ENCODE results near the gene VGLL4. TPM values are rescaled to one million over a fixed set of nuclear protein-coding genes. Genes with fewer than 3 reads are reported as not detected.

Gene VGLL4
- total RNA-seq, 1 experiment from 2014 or later: 43.0 TPM

- no peak for TF ChIP-seq NFE2L1 (CRISPR knock-in tag; IDR thresholded peaks at IDR 0.05)
- no peak for TF ChIP-seq IRF1 (CRISPR knock-in tag; IDR thresholded peaks at IDR 0.05)
- TF ChIP-seq STAT6 (CRISPR knock-in tag; conservative IDR thresholded peaks at IDR 0.05; ENCODE audit: low read depth): no peak
- no peak for TF ChIP-seq ERG (CRISPR knock-in tag; IDR thresholded peaks at IDR 0.05)
- no peak for TF ChIP-seq ZNF219 (CRISPR knock-in tag; IDR thresholded peaks at IDR 0.05; ENCODE audit: borderline replicate concordance)
- TF ChIP-seq CTCF (IDR thresholded peaks at IDR 0.05): no peak
- no peak for TF ChIP-seq TEAD4 (CRISPR knock-in tag; IDR thresholded peaks at IDR 0.05)
- Mint-ChIP-seq H3K27ac (no peak overlapping the region), H3K9me3 (0 out of 2 replicates have a peak, but pooled peaks cover 4% of the 10 kb centered on the region), H3K4me3 (no peak overlapping the region), H3K4me1 (no peaks in the 10 kb centered on the region), H3K27me3 (ENCODE audit: low read depth) (no peaks in the 10 kb centered on the region), H3K36me3 (no peaks in the 10 kb centered on the region)
- ATAC-seq (no peak), DNase-seq (ENCODE audit: low spot score) (no peak)
- ChIA-PET CTCF (interaction anchor here (0.6 to 1.6 kb wide), 6 partner anchors 95 to 1445 kb away, joined by 3 to 5 read pairs (median 3); no protein-coding TSS in a partner anchor), POLR2A (no interaction called here)
Measured at GRCh38 chr3:11538581-11538980, 105.1 kb downstream of the VGLL4 start.

- Mint-ChIP-seq H3K4me3 (no peak overlapping the region), H3K9me3 (0 out of 2 replicates have a peak, but pooled peaks cover 4% of the 10 kb centered on the region), H3K27ac (peak overlapping the region; percentile 9; the same call in 1 of the 2 replicates), H3K36me3 (no peaks in the 10 kb centered on the region), H3K27me3 (ENCODE audit: low read depth) (no peaks in the 10 kb centered on the region), H3K4me1 (no peaks in the 10 kb centered on the region)
- ATAC-seq (no peak), DNase-seq (ENCODE audit: low spot score) (no peak)
- POLR2A ChIA-PET: interaction anchor here (1.1 kb wide), 1 partner anchor 13 kb away, joined by 3 read pairs; no protein-coding TSS in a partner anchor
- CTCF ChIA-PET: interaction anchor here (0.5 to 0.7 kb wide), 2 partner anchors 29 to 41 kb away, joined by 3 read pairs; no protein-coding TSS in a partner anchor
- no peak for TF ChIP-seq ZNF425 (CRISPR knock-in tag; conservative IDR thresholded peaks at IDR 0.05)
- TF ChIP-seq ARID4B (CRISPR knock-in tag; IDR thresholded peaks at IDR 0.05; ENCODE audit: borderline replicate concordance): no peak
- no peak for TF ChIP-seq FOXP1 (CRISPR knock-in tag; IDR thresholded peaks at IDR 0.05; ENCODE audit: borderline replicate concordance)
- no peak for TF ChIP-seq ESRRA (CRISPR knock-in tag; IDR thresholded peaks at IDR 0.05; ENCODE audit: borderline replicate concordance)
- TF ChIP-seq TEAD4 (CRISPR knock-in tag; IDR thresholded peaks at IDR 0.05): no peak
- TF ChIP-seq USF2 (CRISPR knock-in tag; IDR thresholded peaks at IDR 0.05): no peak
- TF ChIP-seq NFYB (CRISPR knock-in tag; conservative IDR thresholded peaks at IDR 0.05; ENCODE audit: low read depth): no peak
- TF ChIP-seq NFE2L1 (CRISPR knock-in tag; IDR thresholded peaks at IDR 0.05): no peak
- no peak for TF ChIP-seq ZNF512 (CRISPR knock-in tag; IDR thresholded peaks at IDR 0.05; ENCODE audit: borderline replicate concordance)
- TF ChIP-seq HMGA2 (CRISPR knock-in tag; IDR thresholded peaks at IDR 0.05): no peak
- no peak for TF ChIP-seq ZNF671 (CRISPR knock-in tag; IDR thresholded peaks at IDR 0.05)
Measured at GRCh38 chr3:11536936-11537612, 106.6 kb downstream of the VGLL4 start.

All from WTC11 (cell line).